GM12891 (cell line): ENCODE data around the gene SERF2.

Experiments used
- POLR2A ChIP-seq: IDR thresholded peaks from 2 replicates; pipeline ENCODE4 v1.6.1; 2011; ENCODE audit warnings: low read depth, low read length, control low read depth
- POLR2AphosphoS5 ChIP-seq: IDR thresholded peaks from 2 replicates; pipeline ENCODE4 v1.6.1; 2011; ENCODE audit warnings: low read depth, low read length, control low read depth
- SPI1 ChIP-seq: IDR thresholded peaks from 2 replicates; pipeline ENCODE4 v1.6.1; 2011; ENCODE audit warnings: low read depth, low read length, control low read depth
- TAF1 ChIP-seq: IDR thresholded peaks from 2 replicates; pipeline ENCODE4 v1.6.1; 2011; ENCODE audit warnings: low read depth, low read length, control low read depth

GRCh38 chr15:43772624-43773023 lies 19.5 kb upstream of the SERF2 start:
- no peak for TF ChIP-seq POLR2A
- TF ChIP-seq POLR2AphosphoS5 = no peak
- no peak for TF ChIP-seq TAF1
- TF ChIP-seq SPI1 = no peak
